Neural progenitor cell (in vitro differentiated cells): ENCODE measurements around the gene DPF3. TPM values are rescaled to one million over a fixed set of nuclear protein-coding genes. Genes with fewer than 3 reads are reported as not detected.

Experiments
- DNase-seq: peaks from one replicate; pipeline ENCODE4 v3.0.0-alpha.2; 2016; ENCODE audit warnings: low spot score
- H2AFZ ChIP-seq: fragments of 200-600 bp; sonication (generic); replicated peaks from 2 replicates; pipeline ENCODE4 v1.6.1; 2016; ENCODE audit warnings: antibody characterized with exemption
- H3F3A ChIP-seq: fragments of 200-600 bp; sonication (generic); 2 replicates; pipeline ENCODE4 v1.6.1; 2016; ENCODE audit warnings: antibody characterized with exemption, low read depth
- H3K27ac ChIP-seq: fragments of 200-600 bp; sonication (generic); 2 replicates; pipeline ENCODE4 v1.5.1; 2016; ENCODE audit warnings: mild to moderate bottlenecking
- H3K27me3 ChIP-seq: fragments of 200-600 bp; sonication (generic); 2 replicates; pipeline ENCODE4 v1.6.1; 2016; ENCODE audit warnings: mild to moderate bottlenecking, moderate library complexity
- H3K36me3 ChIP-seq: fragments of 200-600 bp; sonication (generic); 2 replicates; pipeline ENCODE4 v1.5.1; 2016
- H3K4me1 ChIP-seq: fragments of 200-600 bp; sonication (generic); 2 replicates; pipeline ENCODE4 v1.6.1; 2016; ENCODE audit warnings: mixed run types
- H3K4me2 ChIP-seq: fragments of 200-600 bp; sonication (generic); 2 replicates; pipeline ENCODE4 v1.6.1; 2016
- H3K4me3 ChIP-seq: fragments of 200-600 bp; sonication (generic); 2 replicates; pipeline ENCODE4 v1.5.1; 2016
- H3K79me2 ChIP-seq: fragments of 200-600 bp; sonication (generic); 2 replicates; pipeline ENCODE4 v1.6.1; 2016; ENCODE audit warnings: low read depth
- H3K9ac ChIP-seq: fragments of 200-600 bp; sonication (generic); 2 replicates; pipeline ENCODE4 v1.6.1; 2016
- H3K9me3 ChIP-seq: fragments of 200-600 bp; sonication (generic); 2 replicates; pipeline ENCODE4 v1.5.1; 2016; ENCODE audit warnings: low read depth
- H4K20me1 ChIP-seq: fragments of 200-600 bp; sonication (generic); 2 replicates; pipeline ENCODE4 v1.6.1; 2016; ENCODE audit warnings: low read depth
- H3K27ac Mint-ChIP-seq: 3 replicates; pipeline ENCODE4 v1.8.0; 2021; ENCODE audit warnings: mixed read lengths
- H3K27me3 Mint-ChIP-seq: 2 replicates; pipeline ENCODE4 v1.8.0; 2022; ENCODE audit warnings: low read depth, mild to moderate bottlenecking, inconsistent platforms, moderate library complexity, mixed read lengths; ENCODE audit not compliant: insufficient read depth
- H3K36me3 Mint-ChIP-seq: 3 replicates; pipeline ENCODE4 v1.8.0; 2021; ENCODE audit warnings: mixed read lengths
- H3K4me1 Mint-ChIP-seq: 3 replicates; pipeline ENCODE4 v1.8.0; 2021; ENCODE audit warnings: mixed read lengths
- H3K4me3 Mint-ChIP-seq: 3 replicates; pipeline ENCODE4 v1.8.0; 2021; ENCODE audit warnings: mild to moderate bottlenecking, moderate library complexity, mixed read lengths
- H3K9me3 Mint-ChIP-seq: 3 replicates; pipeline ENCODE4 v1.8.0; 2020; ENCODE audit warnings: mixed read lengths
- CTCF ChIP-seq: fragments of 200-600 bp; sonication (generic); IDR thresholded peaks from 2 replicates; pipeline ENCODE4 v1.5.1; 2017; ENCODE audit warnings: antibody characterized with exemption, mild to moderate bottlenecking
- EZH2 ChIP-seq: fragments of 200-600 bp; sonication (generic); IDR thresholded peaks from 2 replicates; pipeline ENCODE4 v1.6.1; 2017; ENCODE audit warnings: antibody characterized with exemption, mild to moderate bottlenecking, moderate library complexity
- EZH2phosphoT487 ChIP-seq: fragments of 200-600 bp; sonication (generic); IDR thresholded peaks from 2 replicates; pipeline ENCODE4 v1.6.1; 2017; ENCODE audit warnings: antibody characterized with exemption
- total RNA-seq: library from RNA; depleted of rRNA; stranded (reverse); fragments of >200 nt; gene quantifications from 2 replicates; pipeline ENCODE4 v1.2.3, GENCODE V29; 2015; ENCODE audit warnings: low replicate concordance

The DPF3 gene
- total RNA-seq, 1 donor from 2014 or later, result not detected

GRCh38 chr14:72610831-72611200, 283.1 kb downstream of the DPF3 start:
- Histone ChIP-seq H3K27ac (no peak overlapping the region), H3K4me1 (no peaks in the 10 kb centered on the region), H3K79me2 (no peaks in the 10 kb centered on the region), H4K20me1 (no peaks in the 10 kb centered on the region), H3K36me3 (no peaks in the 10 kb centered on the region), H3F3A (no peaks in the 10 kb centered on the region), H2AFZ (no peak overlapping the region), H3K9ac (no peak overlapping the region), H3K4me3 (no peak overlapping the region), H3K27me3 (no peaks in the 10 kb centered on the region), H3K9me3 (no peaks in the 10 kb centered on the region), H3K4me2 (no peak overlapping the region)
- H3K4me1 Mint-ChIP-seq, result peaks cover 54% of the 10 kb centered on the region
- H3K36me3 Mint-ChIP-seq, result no peaks in the 10 kb centered on the region
- no peak overlapping the region for H3K27ac Mint-ChIP-seq
- H3K4me3 Mint-ChIP-seq, result no peak overlapping the region
- TF ChIP-seq EZH2phosphoT487 (no peak), CTCF (no peak), EZH2 (no peak)
- H3K9me3 Mint-ChIP-seq, result peaks cover 8% of the 10 kb centered on the region
- peaks cover 5% of the 10 kb centered on the region for H3K27me3 Mint-ChIP-seq
- no peak for DNase-seq

GRCh38 chr14:72610096-72610830, 283.6 kb downstream of the DPF3 start:
- Mint-ChIP-seq H3K27ac (no peak overlapping the region), H3K9me3 (peaks cover 8% of the 10 kb centered on the region)
- no peak overlapping the region for H2AFZ ChIP-seq

GRCh38 chr14:72609205-72609916, 284.5 kb downstream of the DPF3 start:
- no peaks in the 10 kb centered on the region for H3K9me3 ChIP-seq
- H3K79me2 ChIP-seq, result no peaks in the 10 kb centered on the region
- no peak for TF ChIP-seq EZH2
- no peak overlapping the region for H2AFZ ChIP-seq
- peaks cover 44% of the 10 kb centered on the region for H3K4me1 Mint-ChIP-seq
- DNase-seq, result no peak
- no peaks in the 10 kb centered on the region for H3F3A ChIP-seq
- H3K27me3 ChIP-seq, result no peaks in the 10 kb centered on the region
- H3K4me3 ChIP-seq, result no peak overlapping the region
- H3K4me1 ChIP-seq, result no peaks in the 10 kb centered on the region
- no peaks in the 10 kb centered on the region for H3K36me3 Mint-ChIP-seq
- H3K36me3 ChIP-seq, result no peaks in the 10 kb centered on the region
- H3K27me3 Mint-ChIP-seq, result peaks cover 5% of the 10 kb centered on the region
- peak overlapping the region; percentile 26 for H3K27ac Mint-ChIP-seq
- H4K20me1 ChIP-seq, result no peaks in the 10 kb centered on the region
- H3K4me3 Mint-ChIP-seq, result no peak overlapping the region
- peaks cover 8% of the 10 kb centered on the region for H3K9me3 Mint-ChIP-seq
- H3K9ac ChIP-seq, result no peak overlapping the region
- H3K27ac ChIP-seq, result no peak overlapping the region
- no peak overlapping the region for H3K4me2 ChIP-seq

More at GRCh38 chr14:72610096-72610830, 283.6 kb downstream of the DPF3 start:
- DNase-seq, result no peak
- H3K4me1 ChIP-seq, result no peaks in the 10 kb centered on the region
- H3K9ac ChIP-seq, result no peak overlapping the region
- H3K36me3 ChIP-seq, result no peaks in the 10 kb centered on the region
- no peak overlapping the region for H3K4me3 Mint-ChIP-seq
- H4K20me1 ChIP-seq, result no peaks in the 10 kb centered on the region
- no peaks in the 10 kb centered on the region for H3K36me3 Mint-ChIP-seq
- peaks cover 5% of the 10 kb centered on the region for H3K27me3 Mint-ChIP-seq
- TF ChIP-seq EZH2 (no peak), EZH2phosphoT487 (no peak), CTCF (no peak)
- H3K4me1 Mint-ChIP-seq, result peaks cover 49% of the 10 kb centered on the region
- H3K27me3 ChIP-seq, result no peaks in the 10 kb centered on the region
- no peak overlapping the region for H3K4me2 ChIP-seq
- H3K27ac ChIP-seq, result no peak overlapping the region
- H3K4me3 ChIP-seq, result no peak overlapping the region
- no peaks in the 10 kb centered on the region for H3K79me2 ChIP-seq
- no peaks in the 10 kb centered on the region for H3K9me3 ChIP-seq
- no peaks in the 10 kb centered on the region for H3F3A ChIP-seq
